Measurements from ENCODE around the gene FAM237A. TPM values are rescaled to one million over a fixed set of nuclear protein-coding genes. Genes with fewer than 3 reads are reported as not detected.

The FAM237A gene
- total and polyA plus RNA-seq, 10 of the 15 experiments (the other 5 are each of a cell fraction or from before 2014, with no cell fraction given): not detected

DNA sequence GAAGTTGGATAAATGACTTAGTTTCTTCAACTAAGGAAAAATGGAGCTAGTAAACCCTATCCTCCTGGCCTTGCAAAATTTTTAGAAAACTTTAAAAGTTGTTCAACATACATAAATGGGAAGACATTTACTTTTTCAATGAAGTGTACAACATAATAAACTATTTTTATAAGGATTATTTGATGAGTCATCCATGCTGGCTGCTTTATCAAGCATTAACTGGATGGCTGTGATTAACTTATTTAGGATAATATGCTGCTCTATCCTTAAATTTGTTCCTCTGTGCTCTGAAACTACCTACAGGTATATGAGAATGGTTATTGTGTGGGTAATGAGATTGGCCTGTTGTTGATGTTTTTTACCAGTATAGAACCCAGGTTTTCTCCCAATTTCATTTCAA is 54.6 kb downstream of the FAM237A start (continued):
- TF ChIP-seq CEBPZ (IDR thresholded peaks at IDR 0.05; ENCODE audit: low read depth, low read length) (no peak), RAD51 (IDR thresholded peaks at IDR 0.05) (no peak), ZNF384 (IDR thresholded peaks at IDR 0.05; ENCODE audit: borderline replicate concordance, low read depth, low read length) (no peak), USF1 (IDR thresholded peaks at IDR 0.05; ENCODE audit: borderline replicate concordance, extremely low read length, insufficient read depth, low read depth, low read length) (no peak), SIX5 (IDR thresholded peaks at IDR 0.05; ENCODE audit: low read depth, low read length, severe bottlenecking) (no peak), MTA2 (IDR thresholded peaks at IDR 0.05; ENCODE audit: low read depth) (no peak)

DNA sequence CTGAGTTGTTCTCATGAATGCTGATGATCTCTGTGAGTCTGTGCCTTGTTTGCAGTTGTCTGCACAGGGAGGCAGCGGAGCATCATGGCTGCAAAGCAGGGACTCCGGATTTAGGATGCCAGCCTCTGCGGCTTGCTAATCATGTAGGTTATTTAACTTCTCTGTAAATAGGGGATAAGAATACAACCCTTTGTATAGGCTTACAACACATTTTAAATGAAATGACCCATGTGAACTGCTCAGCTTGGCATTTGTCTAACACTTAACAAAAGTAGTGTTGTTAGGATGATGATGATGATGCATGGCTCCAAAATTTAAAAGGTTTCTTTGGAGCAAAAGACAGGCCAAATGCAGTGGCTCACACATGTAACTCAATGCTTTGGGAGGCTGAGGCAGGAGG is 56.5 kb downstream of the FAM237A start:
- Histone ChIP-seq H3K4me3 (no peak overlapping the region), H3K27ac (ENCODE audit: control insufficient read depth, insufficient read depth) (no peak overlapping the region), H3K4me1 (ENCODE audit: control insufficient read depth, insufficient read depth, low read length) (no peaks in the 10 kb centered on the region), H3K4me2 (ENCODE audit: control insufficient read depth, insufficient read depth) (no peak overlapping the region), H3K36me3 (ENCODE audit: control insufficient read depth in 2 of 2, insufficient read depth in 2 of 2, low read length in 1 of 2) (no peaks in the 10 kb centered on the region), H2AFZ (ENCODE audit: control insufficient read depth, low read depth, low read length) (no peak overlapping the region), H3K9me3 (replicated peaks; ENCODE audit: control insufficient read depth, insufficient read depth, low read length) (no peaks in the 10 kb centered on the region), H3K79me2 (ENCODE audit: control insufficient read depth, insufficient read depth, low read length) (no peaks in the 10 kb centered on the region), H4K20me1 (ENCODE audit: control insufficient read depth, insufficient read depth) (no peaks in the 10 kb centered on the region), H3K27me3 (replicated peaks in 1 of 2; ENCODE audit: control insufficient read depth in 2 of 2, insufficient read depth in 2 of 2, low read length in 1 of 2) (no peaks in the 10 kb centered on the region), H3K9ac (ENCODE audit: control insufficient read depth, insufficient read depth, low read length) (no peak overlapping the region)
- RAD21 ChIA-PET (ENCODE audit: unreplicated experiment): interaction anchor here (0.5 to 0.9 kb wide), 2 partner anchors 83 to 1276 kb away, joined by 3 to 5 read pairs; no protein-coding TSS in a partner anchor
- in situ Hi-C loops (cut with MboI) (loop anchor here (10.0 kb wide), 1 partner anchor 86 kb away; no protein-coding TSS in a partner anchor), intact Hi-C loops (cut with micrococcal nuclease; ENCODE audit: unreplicated experiment) (loop anchor here (10.0 kb wide), 1 partner anchor 144 kb away; no protein-coding TSS in a partner anchor)
- CTCF ChIA-PET: interaction anchor here (0.9 kb wide), 1 partner anchor 84 kb away, joined by 3 read pairs; no protein-coding TSS in a partner anchor
- WGBS (ENCODE audit: insufficient coverage, insufficient replicate concordance, low lambda C conversion rate, missing lambda C conversion rate): 61% methylated on average over 3 of the region's 3 CpGs
- ATAC-seq: no peak
- DNase-seq (ENCODE audit: low read depth, low spot score): no peak
- SMC1A ChIA-PET (ENCODE audit: uncharacterized antibody, unreplicated experiment): interaction anchor here (1.0 to 1.1 kb wide), 3 partner anchors 30 to 294 kb away, joined by 3 to 4 read pairs (median 3); no protein-coding TSS in a partner anchor
- no peak for FAIRE-seq
- BruUV-seq (replicated peaks): no TSS peak
- POLR2A ChIA-PET: no interaction called here
- TF ChIP-seq BRCA1 (IDR thresholded peaks at IDR 0.05; ENCODE audit: low read depth, low read length): no peak
- no peak for TF ChIP-seq SMAD1 (IDR thresholded peaks at IDR 0.05; ENCODE audit: low read depth, partially characterized antibody)
- no peak for TF ChIP-seq YY1 (IDR thresholded peaks at IDR 0.05; ENCODE audit: low read depth, low read length)
- TF ChIP-seq NFYB (IDR thresholded peaks at IDR 0.05; ENCODE audit: insufficient read depth, low read depth, low read length): no peak
- TF ChIP-seq, protein P1, sequence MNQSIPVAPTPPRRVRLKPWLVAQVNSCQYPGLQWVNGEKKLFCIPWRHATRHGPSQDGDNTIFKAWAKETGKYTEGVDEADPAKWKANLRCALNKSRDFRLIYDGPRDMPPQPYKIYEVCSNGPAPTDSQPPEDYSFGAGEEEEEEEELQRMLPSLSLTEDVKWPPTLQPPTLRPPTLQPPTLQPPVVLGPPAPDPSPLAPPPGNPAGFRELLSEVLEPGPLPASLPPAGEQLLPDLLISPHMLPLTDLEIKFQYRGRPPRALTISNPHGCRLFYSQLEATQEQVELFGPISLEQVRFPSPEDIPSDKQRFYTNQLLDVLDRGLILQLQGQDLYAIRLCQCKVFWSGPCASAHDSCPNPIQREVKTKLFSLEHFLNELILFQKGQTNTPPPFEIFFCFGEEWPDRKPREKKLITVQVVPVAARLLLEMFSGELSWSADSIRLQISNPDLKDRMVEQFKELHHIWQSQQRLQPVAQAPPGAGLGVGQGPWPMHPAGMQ (IDR thresholded peaks at IDR 0.05; ENCODE audit: borderline replicate concordance): no peak
- TF ChIP-seq PAX8 (IDR thresholded peaks at IDR 0.05): no peak
- TF ChIP-seq EGR1 (IDR thresholded peaks at IDR 0.05; ENCODE audit: borderline replicate concordance in 1 of 2, low read depth in 2 of 2, low read length in 2 of 2): no peak
- TF ChIP-seq ZNF217 (IDR thresholded peaks at IDR 0.05): no peak
- TF ChIP-seq, protein P2, sequence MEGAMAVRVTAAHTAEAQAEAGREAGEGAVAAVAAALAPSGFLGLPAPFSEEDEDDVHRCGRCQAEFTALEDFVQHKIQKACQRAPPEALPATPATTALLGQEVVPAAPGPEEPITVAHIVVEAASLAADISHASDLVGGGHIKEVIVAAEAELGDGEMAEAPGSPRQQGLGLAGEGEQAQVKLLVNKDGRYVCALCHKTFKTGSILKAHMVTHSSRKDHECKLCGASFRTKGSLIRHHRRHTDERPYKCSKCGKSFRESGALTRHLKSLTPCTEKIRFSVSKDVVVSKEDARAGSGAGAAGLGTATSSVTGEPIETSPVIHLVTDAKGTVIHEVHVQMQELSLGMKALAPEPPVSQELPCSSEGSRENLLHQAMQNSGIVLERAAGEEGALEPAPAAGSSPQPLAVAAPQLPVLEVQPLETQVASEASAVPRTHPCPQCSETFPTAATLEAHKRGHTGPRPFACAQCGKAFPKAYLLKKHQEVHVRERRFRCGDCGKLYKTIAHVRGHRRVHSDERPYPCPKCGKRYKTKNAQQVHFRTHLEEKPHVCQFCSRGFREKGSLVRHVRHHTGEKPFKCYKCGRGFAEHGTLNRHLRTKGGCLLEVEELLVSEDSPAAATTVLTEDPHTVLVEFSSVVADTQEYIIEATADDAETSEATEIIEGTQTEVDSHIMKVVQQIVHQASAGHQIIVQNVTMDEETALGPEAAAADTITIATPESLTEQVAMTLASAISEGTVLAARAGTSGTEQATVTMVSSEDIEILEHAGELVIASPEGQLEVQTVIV (IDR thresholded peaks at IDR 0.05; ENCODE audit: borderline replicate concordance, partially characterized antibody): no peak
